Measurements from ENCODE around the gene TRIM3. TPM values are rescaled to one million over a fixed set of nuclear protein-coding genes. Genes with fewer than 3 reads are reported as not detected.
A peak's percentile ranks its signal among the peaks of the same experiment; 100 is the strongest.

The TRIM3 gene
- total RNA-seq, 1 donor from 2014 or later: 33.8 TPM

DNA sequence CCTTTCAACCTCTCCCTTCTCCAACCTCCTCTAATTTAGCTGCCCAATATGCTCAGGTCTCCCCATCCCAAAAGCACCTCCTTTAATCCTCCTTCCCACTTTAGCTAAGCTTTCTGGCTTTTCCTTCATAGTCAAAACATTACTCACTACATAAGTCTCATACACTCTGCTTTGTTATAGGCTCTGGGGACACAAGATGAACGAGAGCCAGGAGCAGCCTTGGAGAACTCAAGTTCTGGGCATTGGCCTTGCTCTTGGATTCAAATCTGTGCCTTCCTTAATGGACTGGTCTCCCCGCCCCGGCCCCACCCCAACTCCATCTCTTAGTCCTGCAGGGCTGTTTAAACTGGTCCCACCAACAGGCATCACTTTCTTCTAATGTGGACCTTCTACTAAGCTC lies 21.5 kb downstream of the TRIM3 start:
- Histone ChIP-seq H3K4me3 (no peak overlapping the region), H3K27ac (peak overlapping the region; percentile 71), H3K9me3 (no peaks in the 10 kb centered on the region), H3K27me3 (no peaks in the 10 kb centered on the region), H3K4me1 (peaks cover 9 to 14% of the 10 kb centered on the region in 2 donors), H3K36me3 (peaks cover 70 to 92% of the 10 kb centered on the region in 2 donors)
- intact Hi-C loops (cut with DNase I): no loop called here
- TF ChIP-seq, protein P1, sequence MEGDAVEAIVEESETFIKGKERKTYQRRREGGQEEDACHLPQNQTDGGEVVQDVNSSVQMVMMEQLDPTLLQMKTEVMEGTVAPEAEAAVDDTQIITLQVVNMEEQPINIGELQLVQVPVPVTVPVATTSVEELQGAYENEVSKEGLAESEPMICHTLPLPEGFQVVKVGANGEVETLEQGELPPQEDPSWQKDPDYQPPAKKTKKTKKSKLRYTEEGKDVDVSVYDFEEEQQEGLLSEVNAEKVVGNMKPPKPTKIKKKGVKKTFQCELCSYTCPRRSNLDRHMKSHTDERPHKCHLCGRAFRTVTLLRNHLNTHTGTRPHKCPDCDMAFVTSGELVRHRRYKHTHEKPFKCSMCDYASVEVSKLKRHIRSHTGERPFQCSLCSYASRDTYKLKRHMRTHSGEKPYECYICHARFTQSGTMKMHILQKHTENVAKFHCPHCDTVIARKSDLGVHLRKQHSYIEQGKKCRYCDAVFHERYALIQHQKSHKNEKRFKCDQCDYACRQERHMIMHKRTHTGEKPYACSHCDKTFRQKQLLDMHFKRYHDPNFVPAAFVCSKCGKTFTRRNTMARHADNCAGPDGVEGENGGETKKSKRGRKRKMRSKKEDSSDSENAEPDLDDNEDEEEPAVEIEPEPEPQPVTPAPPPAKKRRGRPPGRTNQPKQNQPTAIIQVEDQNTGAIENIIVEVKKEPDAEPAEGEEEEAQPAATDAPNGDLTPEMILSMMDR (IDR thresholded peaks at IDR 0.05): no peak
- no peak for DNase-seq (ENCODE audit: low spot score in 2 of 2)

DNA sequence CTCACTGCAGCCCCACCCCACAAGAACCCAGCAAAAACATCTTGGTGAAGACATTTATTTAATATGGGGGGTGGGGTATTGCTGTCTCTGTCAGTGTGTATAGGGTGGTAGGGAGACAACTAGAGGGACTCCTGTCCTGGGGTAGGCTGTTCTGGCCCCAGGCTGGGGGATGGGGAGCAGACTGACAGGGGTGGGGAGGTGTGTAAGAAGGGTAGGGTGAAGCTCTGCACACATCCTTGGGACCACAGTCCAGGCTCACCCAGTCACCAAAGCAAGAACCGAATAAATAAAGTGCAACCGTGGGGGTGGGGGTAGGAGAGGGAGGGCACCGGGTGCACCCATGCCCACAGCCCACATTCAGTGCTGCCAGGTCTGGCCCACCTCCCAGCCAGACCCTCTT lies 25.2 kb downstream of the TRIM3 start:
- Histone ChIP-seq H3K4me3 (no peak overlapping the region), H3K27ac (no peak overlapping the region), H3K9me3 (no peaks in the 10 kb centered on the region), H3K27me3 (no peaks in the 10 kb centered on the region), H3K4me1 (peaks cover 9 to 14% of the 10 kb centered on the region in 2 donors), H3K36me3 (peaks cover 38 to 55% of the 10 kb centered on the region in 2 donors)
- intact Hi-C loops (cut with DNase I): no loop called here
- no peak for DNase-seq (ENCODE audit: low spot score in 2 of 2)
- TF ChIP-seq, protein P1 (IDR thresholded peaks at IDR 0.05): no peak

DNA sequence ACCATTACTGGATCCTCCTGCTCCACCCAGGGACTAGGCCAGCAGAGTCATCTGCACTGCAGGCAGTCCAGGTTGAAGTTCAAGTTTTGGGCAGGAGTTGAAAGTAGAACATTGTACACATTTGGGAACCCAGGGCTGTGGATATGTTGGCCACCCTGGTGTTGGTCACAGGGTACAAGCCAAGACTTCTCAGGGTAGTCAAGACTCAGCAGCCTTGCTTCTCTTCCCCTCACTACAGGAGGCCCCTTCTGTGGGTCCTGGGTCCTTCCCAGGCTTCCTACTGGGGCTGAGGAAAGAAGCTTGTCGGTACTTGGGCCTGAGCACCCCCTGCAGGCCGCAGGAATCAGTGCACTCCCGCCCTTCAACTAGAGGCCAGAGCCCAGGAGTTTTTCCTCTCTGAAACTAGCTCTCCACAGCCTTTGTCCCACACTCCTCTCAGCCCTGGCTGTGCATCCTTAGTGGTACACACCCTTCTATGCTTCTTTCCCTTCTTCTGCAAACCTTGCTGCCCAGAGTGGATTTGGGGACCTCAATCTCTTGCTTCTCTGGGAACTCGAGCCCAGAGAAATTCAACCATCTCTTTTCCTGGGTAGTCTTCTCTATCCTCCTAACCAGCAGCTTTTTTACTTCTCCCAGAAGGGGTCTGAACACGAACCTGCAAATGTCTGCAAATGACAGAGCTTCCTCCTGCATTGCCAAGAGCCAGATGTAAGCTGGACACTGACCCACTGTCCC lies 30.3 kb downstream of the TRIM3 start:
- TF ChIP-seq, protein P1 (IDR thresholded peaks at IDR 0.05): peak; percentile 55 to 69 (median 60)
- Histone ChIP-seq H3K4me3 (no peak overlapping the region), H3K27me3 (no peaks in the 10 kb centered on the region), H3K27ac (peak overlapping the region; percentile 47 to 64), H3K36me3 (peaks cover 10% of the 10 kb centered on the region in 2 donors), H3K4me1 (peaks cover 0 to 3% of the 10 kb centered on the region in 2 donors), H3K9me3 (no peaks in the 10 kb centered on the region)
- intact Hi-C loops (cut with DNase I): loop anchor here (1.0 to 2.0 kb wide), 2 partner anchors 61 to 64 kb away; no protein-coding TSS in a partner anchor
- no peak for DNase-seq (ENCODE audit: low spot score in 2 of 2)

DNA sequence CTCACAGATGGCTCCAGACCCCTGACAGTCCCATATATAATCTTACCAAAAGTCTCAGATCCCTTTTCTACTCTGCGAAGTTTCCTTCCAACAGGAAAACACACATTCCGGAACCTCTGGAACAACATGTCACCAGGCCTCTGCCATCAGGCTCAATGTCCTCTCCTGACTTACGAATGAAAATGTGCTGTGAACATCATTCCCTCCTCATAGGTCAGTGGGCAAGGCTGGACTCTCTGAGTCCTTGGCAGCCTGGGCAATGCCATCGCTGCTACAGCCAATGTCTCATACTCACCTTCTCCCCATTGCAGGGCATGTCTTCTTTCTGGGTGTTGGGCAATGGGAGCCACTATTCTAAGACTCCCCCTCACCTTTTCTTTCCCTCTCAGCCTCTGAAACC lies 31.3 kb downstream of the TRIM3 start:
- DNase-seq (ENCODE audit: low spot score in 2 of 2): no peak
- H3K36me3 ChIP-seq: peaks cover under 1 to 1% of the 10 kb centered on the region in 2 donors
- H3K4me1 ChIP-seq: peaks cover 0 to 3% of the 10 kb centered on the region in 2 donors
- no peaks in the 10 kb centered on the region for H3K27me3 ChIP-seq
- TF ChIP-seq, protein P1 (IDR thresholded peaks at IDR 0.05): no peak
- peak overlapping the region; percentile 47 to 64 for H3K27ac ChIP-seq
- intact Hi-C loops (cut with DNase I): loop anchor here (2.0 kb wide), 1 partner anchor 62 kb away; no protein-coding TSS in a partner anchor
- H3K9me3 ChIP-seq: no peaks in the 10 kb centered on the region
- H3K4me3 ChIP-seq: no peak overlapping the region

DNA sequence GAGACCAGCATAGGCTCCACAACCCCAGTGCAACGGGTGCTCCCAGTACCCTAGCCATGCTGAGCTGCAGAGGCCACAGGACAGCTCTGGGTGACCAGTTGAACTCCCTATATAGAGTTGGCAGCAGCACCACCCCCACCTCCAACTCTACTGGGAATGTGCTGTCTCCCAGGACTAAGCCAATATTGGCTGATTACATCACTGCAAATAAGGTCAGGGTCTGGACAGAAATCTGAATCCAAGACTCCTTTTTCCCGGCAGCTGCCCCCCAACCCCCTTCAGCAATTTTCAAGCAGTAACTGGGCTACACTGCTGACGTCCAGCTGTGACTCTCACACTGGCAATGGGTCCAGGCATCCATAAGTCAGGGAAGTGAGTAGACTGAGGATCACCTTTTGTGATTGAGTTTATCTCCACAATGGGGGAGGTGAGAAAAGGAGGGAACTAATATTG lies 32.8 kb downstream of the TRIM3 start, which contains the start of gene HPX:
HPX (minus strand) TSS at position 82 of the 453 bp plus-strand sequence; CDS start at position 58, 24 bp downstream.
- Histone ChIP-seq H3K36me3 (no peaks in the 10 kb centered on the region), H3K27me3 (no peaks in the 10 kb centered on the region), H3K27ac (peak within 1 kb of the TSS in 1 of 2 donors; percentile 64), H3K4me1 (peaks cover 0 to 3% of the 10 kb centered on the region in 2 donors), H3K9me3 (no peaks in the 10 kb centered on the region), H3K4me3 (no peak within 1 kb of the TSS)
- intact Hi-C loops (cut with DNase I): no loop called here
- DNase-seq (ENCODE audit: low spot score in 2 of 2): no peak
- TF ChIP-seq, protein P1 (IDR thresholded peaks at IDR 0.05): no peak

All from ascending aorta (tissue), 2 donors.